GM18526 (cell line): Measurements from ENCODE around the gene PYCARD.
A peak's percentile ranks its signal among the peaks of the same experiment; 100 is the strongest.

Source experiments
- POLR2A ChIP-seq: IDR thresholded peaks from 3 replicates; pipeline ENCODE4 v1.6.1; 2011; ENCODE audit not compliant: insufficient read length; ENCODE audit errors: extremely low read depth

The PYCARD gene

DNA sequence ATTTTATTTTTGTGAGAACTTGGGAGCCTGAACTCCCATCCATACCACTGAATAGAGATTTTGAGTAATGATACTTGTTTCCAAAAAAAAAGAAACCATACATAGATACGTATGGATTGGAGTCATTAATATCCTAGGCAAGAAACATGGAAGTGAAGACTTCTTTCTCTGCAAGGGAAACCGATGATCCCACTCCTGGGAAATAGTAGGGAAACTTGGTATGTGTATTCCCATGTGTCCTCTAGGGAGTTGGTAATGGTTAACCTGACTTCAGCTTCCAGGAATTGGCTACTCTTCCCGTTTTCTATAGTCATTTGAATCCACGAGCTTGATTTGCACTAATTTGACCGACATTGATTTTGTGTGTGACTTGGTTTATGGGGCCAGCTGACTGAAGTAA is 17.2 kb downstream of the PYCARD start:
- no peak for TF ChIP-seq POLR2A

DNA sequence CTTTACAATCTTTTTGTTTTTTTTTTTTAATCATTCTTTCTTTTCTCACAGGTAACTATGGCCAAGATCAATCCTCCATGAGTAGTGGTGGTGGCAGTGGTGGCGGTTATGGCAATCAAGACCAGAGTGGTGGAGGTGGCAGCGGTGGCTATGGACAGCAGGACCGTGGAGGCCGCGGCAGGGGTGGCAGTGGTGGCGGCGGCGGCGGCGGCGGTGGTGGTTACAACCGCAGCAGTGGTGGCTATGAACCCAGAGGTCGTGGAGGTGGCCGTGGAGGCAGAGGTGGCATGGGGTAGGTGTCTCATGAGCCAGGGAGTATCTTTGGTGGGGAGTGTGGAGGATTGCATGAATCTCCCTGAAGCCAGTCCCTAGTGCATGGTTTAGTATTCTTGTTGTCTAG is 17.7 kb downstream of the PYCARD start:
- TF ChIP-seq POLR2A = no peak

DNA sequence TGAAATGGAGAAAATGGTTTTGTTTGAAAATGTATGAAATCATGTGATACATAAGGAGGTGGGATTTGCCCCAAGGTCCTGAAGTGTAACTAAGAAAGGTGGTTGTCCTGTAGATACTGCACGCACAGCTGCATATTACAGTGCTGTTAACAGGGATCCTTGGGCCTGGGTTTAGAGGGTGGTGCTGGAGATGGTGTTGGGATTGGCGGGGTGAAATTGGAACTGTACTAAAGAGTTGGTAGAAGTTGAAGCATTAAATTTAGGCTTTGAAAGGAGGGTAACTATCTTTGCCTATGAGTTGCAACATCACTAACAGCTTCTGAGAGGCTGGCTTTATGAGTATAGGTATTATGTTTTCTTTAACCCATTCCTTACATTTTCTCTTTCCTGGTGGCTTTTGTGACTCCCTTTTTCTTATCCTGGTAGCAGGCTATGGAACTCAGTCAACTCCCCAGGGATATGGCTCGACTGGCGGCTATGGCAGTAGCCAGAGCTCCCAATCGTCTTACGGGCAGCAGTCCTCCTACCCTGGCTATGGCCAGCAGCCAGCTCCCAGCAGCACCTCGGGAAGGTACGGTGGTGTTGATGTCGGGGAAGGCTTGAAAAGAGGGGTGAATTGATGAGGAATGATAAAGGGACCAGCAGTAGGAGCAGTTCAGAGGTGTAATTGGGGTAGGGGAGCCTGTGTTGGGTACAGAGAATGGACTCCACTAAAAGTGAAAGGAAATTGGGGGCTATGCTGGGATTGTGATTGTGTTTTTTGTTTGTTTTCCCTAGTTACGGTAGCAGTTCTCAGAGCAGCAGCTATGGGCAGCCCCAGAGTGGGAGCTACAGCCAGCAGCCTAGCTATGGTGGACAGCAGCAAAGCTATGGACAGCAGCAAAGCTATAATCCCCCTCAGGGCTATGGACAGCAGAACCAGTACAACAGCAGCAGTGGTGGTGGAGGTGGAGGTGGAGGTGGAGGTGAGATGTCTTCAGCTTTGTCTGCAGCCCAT is 18.8 kb downstream of the PYCARD start:
- TF ChIP-seq POLR2A = no peak

DNA sequence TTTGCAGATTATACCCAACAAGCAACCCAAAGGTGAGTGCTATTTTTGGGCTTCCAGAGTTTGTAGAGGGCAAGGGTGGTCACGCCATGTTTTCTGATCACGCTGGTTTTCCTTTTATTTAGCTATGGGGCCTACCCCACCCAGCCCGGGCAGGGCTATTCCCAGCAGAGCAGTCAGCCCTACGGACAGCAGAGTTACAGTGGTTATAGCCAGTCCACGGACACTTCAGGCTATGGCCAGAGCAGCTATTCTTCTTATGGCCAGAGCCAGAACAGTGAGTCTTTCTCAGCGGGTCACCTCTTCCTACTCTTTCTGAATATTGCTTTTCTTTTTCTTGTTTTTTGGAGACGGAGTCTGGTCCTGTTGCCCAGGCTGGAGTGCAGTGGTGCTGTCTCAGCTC is 20.2 kb downstream of the PYCARD start:
- TF ChIP-seq POLR2A = no peak

DNA sequence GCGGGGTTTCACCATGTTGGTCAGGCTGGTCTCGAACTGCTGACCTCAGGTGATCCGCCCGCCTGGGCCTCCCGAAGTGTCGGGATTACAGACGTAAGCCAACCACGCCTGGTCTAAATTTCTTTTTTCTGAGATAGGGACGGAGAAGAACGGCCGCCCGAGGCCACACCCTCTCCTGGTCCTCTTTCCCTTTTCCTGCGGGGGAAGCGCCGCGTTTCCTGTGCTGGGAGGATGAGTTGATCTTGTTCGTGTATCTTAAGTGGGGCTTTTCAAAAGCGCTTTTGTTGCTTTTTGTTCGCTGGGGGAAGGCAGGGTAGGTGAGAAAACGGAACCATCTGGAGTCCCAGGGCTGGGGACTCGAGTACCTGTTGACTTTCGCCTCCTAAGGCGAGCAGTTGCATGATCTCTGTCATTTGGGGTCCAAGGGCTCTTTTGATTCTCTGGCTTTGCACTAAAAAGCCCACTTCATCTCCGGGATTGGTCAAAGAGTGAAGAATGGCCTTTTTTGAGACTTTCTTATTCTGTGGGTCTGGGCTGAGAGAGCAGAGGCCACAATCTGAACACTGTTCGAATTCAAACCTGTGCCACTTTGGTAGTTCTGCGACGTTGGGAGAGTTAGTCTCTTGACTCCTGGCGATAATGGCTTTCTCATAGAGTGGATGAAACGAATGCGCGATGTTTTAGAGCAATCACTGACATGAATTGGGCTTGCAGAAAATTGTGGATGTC is 21.3 kb downstream of the PYCARD start:
- no peak for TF ChIP-seq POLR2A

DNA sequence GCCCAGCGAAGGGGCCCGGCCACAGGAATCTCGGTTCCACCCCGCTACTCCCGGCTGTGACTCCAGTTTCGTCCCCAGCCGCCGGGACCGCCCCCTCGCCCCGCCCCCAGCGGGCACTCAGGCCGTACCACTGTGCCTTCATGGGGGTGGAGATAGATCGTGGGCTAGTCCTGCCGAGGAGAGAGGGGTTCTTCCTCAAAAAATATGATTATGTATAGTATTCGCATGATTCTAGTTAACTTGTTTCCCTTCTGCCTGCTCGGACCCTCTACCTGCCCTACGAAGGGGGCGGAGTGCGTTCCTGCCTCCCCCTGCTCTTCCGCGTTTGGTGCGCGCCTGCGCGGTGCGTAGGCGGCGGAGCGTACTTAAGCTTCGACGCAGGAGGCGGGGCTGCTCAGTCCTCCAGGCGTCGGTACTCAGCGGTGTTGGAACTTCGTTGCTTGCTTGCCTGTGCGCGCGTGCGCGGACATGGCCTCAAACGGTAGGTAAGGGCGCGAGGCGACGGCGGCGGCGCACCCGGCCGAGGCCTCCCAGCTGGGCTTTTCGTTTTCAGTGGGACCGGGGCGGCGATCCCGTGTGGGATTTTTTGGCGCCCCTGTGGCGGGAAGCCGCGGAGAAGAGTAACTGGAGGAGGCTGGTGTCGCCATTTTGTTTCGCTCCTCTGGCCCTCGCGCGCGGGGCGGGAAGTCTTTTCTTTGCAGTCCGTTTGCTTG is 22.7 kb downstream of the PYCARD start, which contains the start of gene FUS:
Gene FUS, plus strand, starts transcription at position 393 of the 713 bp plus-strand sequence. Its CDS starts 76 bp downstream, at position 469.
- peak; percentile 100 for TF ChIP-seq POLR2A

DNA sequence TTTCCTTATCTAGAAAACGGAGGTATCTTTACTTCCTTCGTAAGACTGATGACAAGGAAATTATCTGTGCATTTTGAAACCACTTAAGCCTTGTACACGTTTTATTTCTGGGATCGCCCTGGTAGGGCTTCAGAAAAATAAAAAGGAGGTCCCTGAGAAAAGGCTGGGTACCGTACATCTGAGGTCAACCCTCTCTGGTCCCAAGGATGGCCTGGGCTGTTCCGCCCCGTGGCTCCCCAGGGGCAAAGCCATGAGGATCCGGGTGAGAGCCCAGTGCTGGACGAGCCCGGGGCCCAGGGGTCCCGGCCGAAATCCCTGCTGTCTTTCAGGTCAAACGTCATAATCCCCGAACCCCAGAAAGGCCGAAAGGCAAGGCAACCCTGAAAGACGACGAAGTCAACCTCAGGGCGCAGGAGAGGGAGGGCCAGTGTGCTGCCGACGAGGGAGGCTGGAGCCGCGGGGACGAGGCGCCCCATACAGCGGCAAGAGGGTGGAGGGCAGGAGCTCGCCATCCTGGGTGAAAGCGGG is 23.3 kb downstream of the PYCARD start:
- no peak for TF ChIP-seq POLR2A

DNA sequence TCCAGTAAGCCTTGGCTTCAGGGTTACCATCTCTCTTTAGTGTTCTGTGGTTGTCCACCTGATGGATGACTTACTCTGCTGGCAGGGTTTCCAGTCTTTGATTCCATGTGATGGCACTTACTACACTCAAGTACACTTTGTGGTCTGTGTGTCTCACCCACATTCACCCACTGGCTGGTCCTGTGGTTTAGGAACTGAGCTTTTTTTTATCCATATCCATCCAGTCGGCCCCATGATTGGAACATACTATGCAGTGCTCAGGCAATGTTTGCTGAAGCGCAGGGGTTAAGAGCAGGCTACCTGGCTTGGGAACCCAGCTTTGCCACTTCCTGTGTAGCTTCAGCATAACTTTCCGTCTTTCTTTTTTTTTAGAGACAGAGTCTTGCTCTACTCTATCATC is 25.4 kb downstream of the PYCARD start:
- no peak for TF ChIP-seq POLR2A

DNA sequence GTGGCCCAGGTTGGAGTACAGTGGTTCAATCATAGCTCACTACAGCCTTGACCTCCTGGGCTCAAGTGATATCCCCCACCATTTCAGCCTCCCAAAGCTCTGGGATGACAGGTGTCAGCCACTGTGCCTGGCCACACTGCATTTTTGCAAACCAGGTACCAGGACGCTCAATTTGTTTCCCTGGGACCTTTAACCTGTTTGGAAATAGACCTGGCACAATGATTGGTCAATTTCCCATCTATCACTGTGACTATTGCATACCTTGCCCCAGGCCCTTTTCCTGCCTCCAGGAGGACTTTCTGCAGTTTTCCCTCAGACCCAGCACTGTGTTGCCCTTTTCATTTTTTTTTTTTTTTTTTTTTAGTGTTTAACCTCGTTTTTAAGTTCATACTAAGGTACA is 33.7 kb downstream of the PYCARD start:
- TF ChIP-seq POLR2A = no peak

DNA sequence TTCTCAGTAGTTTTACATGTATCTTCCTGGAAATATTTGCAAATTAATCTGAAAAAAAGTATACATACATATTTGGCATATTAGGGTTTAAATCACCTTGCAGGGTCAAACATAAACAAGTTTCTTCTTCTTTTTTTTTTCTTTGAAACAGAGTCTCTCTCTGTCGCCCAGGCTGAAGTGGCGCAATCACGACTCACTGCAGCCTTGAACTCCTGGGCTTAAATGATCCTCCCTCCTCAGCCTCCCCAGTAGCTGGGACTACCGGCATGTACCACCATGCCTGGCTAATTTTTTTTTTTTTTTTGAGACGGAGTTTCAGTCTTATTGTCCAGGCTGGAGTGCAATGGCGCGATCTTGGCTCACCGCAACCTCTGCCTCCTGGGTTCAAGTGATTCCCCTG is 35.2 kb downstream of the PYCARD start:
- no peak for TF ChIP-seq POLR2A

DNA sequence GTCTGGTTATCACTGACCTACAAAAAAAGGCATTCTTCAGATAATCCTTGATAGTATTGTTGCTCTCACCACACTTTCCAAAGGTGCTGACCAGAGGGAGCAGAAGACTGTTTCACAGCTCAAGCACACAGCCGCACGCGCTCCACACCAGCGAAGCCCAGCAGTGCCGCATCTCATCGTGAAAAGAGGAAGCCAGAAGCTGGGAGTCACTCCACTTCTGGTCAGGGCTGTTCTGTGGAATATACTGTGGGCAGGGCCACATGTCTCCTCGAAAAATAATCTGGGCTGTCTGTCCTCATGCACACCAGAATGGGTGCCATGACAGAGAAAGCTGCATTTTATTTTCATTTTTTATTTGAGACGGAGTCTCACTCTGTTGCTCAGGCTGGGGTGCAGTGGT is 45.4 kb downstream of the PYCARD start:
- no peak for TF ChIP-seq POLR2A
